HG03571 (cell line): ENCODE measurements around the gene CLEC7A.

Source experiments
- ATAC-seq: cut with Tn5 transposase; IDR thresholded peaks from one replicate; pipeline ENCODE4 v1.9.1; 2021; ENCODE audit not compliant: unreplicated experiment

CLEC7A gene

GRCh38 chr12:10142976-10143589 is 13.1 kb upstream of the CLEC7A start:
- no peak for ATAC-seq

DNA sequence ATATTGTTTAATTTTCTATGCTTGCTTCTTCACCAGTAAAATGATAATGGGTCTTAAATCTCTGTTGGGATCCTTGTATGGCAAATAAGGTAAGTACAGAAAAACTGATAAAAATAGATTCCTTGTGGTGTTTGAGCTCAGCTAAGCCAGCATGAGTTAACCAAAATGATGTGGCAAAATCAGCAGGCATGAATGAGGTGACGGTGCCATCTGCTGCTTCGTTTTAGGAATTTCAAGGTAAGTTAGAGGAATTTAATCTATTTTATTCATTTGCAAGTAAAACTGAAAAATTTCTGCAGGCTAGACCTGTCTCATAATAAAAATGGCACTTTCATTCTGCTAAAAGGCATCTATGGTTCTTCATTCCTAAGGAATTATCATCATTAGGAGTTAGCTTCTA is 10.0 kb upstream of the CLEC7A start:
- ATAC-seq = no peak

DNA sequence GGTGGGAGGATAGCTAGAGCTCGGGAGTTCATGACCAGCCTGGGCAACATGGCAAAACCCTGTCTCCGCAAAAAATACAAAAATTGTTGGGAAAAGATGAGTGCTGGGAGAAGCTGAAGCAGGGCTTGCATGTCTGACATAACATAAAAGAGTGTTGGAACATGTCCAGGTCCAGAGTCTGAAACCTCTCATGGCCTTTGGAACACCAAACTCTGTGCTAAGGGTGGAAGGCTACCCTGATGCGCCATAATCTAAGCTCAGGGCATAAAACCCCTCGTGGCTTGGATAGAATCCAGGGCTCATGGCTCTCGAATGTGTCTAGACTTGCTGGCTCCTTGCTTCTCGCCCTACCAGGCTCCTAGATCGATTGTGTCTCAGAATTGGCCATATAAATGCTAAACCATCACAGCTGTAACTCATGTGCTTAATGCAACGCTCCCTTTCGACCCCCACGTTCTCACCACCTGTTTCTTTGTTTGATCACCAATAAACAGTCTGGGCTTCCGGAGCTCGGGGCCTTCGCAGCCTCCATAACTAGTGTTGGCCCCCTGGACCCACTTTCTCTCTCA is 6.7 kb upstream of the CLEC7A start:
- no peak for ATAC-seq

GRCh38 chr12:10135126-10135525 is 5.1 kb upstream of the CLEC7A start:
- ATAC-seq = no peak

GRCh38 chr12:10132850-10133370 is 2.9 kb upstream of the CLEC7A start:
- ATAC-seq = no peak

GRCh38 chr12:10131111-10131690 is 1.2 kb upstream of the CLEC7A start:
- no peak for ATAC-seq

DNA sequence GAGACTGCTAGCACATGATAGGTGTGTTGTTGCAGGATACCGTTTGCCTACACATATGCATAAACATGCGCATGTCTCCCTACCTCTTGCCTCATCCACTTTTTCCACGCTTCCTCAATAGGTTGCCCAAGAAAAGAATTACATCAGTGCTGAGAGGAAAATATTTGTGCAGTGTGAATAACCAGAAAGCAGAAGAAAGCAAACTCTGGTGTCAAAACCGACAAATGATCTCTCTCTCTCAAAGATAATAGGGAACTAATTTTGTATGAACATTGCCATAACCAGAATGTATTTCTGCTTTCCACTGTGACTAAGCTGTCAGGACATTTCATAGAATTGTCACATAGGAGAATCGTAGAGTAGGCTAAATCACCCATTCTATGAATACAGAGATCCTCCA is 1.3 kb downstream of the CLEC7A start:
- no peak for ATAC-seq

DNA sequence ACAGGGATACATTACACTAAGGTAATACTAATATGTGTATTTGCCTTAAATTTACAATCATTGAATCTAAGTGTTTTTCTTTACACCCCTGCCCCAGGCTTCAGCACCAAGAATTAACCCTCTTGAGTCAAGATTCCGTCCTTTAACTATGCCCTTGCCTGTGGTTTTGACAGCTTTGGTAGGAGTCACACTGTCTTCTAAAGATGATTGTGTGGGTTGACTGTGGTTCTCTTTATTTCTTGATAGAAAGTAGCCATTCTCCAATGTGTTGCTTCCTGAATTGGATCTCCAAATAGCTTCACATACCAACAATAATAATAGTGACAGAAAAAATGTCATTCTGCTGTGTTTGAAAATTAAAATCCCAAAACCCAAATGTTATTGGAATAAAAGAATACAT is 3.6 kb downstream of the CLEC7A start:
- ATAC-seq = no peak

DNA sequence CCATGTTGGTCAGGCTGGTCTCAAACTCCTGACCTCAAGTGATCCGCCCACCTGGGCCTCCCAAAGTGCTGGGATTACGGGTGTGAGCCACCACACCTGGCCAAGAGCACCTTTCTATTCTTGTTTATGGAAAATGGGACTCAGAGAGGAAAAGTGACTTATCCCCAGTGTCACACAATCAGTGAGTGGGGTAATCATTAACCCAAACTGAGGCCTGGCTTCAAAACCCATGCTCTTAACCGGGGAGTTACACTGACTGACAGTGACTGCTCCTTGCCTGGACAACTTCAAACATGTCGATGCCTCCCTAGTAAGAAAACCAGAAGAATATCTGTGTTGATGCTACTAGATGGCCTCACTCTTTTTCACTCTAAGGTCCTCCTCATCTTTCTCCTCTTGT is 7.3 kb downstream of the CLEC7A start:
- no peak for ATAC-seq

DNA sequence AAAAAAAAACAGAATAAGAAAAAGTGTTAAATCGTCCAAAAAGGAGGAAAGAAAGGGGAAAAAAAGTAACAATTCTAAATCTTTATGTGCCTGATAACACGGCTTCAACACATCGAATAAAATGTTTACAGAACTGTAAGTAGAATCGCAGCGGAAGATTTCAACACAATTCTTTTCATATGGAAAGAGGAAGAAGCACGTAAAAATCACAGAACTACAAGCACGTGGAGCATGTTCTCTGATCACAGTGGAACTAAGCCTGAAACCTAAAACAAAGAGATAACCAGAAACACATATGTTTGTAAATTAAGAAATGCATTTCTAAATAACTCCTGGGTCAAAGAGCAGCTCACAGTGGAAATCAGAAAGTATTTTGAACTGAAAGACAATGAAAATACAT is 8.7 kb downstream of the CLEC7A start:
- ATAC-seq = no peak

DNA sequence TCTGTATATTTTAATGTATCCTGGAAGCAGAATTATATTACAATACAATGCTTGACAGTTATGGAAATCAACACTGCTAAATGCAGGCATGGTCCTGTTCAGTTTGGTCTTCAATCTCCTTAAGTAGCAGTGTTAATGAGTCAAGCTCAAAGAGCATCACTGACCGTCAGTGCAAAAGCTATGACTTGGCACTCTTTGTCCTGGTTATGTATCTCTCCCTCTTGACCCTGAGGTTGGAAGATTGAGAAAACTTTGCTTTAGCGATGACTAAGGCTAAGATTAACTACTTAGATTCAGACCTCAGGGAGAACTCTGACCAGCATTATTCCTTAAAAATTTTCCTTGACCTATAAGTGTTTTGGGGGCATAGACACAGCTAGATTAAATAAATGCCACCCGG is 10.9 kb downstream of the CLEC7A start:
- ATAC-seq = no peak

DNA sequence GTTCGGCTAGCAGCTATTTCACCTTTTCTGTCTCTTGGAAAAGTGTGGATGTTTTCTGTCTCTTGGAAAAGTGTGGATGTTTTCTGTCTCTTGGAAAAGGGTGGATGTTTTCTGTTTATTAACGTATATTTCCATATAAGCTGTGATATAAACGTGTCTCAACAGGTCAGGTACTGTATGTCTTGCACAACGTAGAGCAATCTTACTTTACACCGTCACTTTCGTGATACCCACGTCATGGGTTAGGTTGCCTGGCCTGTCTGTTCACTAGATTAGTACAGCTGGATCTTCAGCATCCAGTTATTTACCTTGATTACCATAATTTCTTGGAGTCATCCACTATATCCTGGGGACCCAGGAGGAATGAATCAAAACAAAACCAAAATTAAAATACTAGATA is 14.1 kb downstream of the CLEC7A start:
- ATAC-seq = no peak

DNA sequence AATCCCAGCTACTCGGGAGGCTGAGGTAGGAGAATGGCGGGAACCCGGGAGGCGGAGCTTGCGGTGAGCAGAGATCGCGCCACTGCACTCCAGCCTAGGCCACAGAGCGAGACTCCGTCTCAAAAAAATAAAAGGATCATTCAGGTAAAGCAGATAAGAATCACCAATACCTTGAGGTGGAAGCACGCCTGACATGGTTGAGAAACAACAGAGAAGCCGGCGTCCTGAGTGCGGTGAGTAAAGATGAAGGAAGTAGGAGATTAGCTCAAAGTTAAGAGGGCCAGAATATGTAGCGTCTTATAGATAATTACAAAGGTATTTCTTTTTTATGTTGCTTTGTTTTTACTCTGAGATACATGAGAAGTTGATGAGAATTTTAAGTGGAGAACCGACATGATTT is 14.7 kb downstream of the CLEC7A start:
- ATAC-seq = no peak

DNA sequence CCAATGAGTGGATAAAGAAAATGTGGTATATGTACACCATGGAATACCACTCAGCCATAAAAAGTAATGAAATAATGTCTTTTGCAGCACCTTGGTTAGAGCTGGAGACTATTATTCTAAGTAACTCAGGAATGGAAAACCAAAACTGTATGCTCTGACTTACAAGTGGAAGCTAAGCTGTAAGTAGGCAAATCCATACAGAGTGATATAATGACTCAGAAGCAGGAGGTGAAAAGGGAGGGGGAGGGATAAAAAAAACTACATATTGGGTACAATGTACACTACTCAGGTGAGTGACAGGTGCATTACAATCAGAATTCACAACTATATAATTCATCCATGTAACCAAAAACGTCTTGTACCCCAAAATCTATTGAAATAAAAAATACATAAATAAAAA is 16.1 kb downstream of the CLEC7A start:
- no peak for ATAC-seq

DNA sequence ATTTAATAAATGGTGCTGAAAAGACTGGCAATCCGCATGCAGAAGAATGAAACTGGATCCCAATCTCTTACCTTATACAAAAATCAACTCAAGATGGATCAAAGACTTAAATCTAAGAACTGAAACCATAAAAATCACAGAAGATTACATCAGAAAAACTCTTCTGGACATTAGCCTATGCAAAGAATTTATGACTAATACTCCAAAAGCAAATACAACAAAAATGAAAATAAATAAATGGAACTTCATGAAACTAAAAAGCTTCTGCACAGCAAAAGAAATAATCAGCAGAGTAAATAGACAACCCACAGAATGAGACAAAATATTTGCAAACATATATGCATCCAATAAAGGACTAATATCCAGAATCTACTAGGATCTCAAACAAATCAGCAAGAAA is 16.9 kb downstream of the CLEC7A start:
- ATAC-seq = no peak

GRCh38 chr12:10111451-10111850 is 18.5 kb downstream of the CLEC7A start:
- no peak for ATAC-seq

DNA sequence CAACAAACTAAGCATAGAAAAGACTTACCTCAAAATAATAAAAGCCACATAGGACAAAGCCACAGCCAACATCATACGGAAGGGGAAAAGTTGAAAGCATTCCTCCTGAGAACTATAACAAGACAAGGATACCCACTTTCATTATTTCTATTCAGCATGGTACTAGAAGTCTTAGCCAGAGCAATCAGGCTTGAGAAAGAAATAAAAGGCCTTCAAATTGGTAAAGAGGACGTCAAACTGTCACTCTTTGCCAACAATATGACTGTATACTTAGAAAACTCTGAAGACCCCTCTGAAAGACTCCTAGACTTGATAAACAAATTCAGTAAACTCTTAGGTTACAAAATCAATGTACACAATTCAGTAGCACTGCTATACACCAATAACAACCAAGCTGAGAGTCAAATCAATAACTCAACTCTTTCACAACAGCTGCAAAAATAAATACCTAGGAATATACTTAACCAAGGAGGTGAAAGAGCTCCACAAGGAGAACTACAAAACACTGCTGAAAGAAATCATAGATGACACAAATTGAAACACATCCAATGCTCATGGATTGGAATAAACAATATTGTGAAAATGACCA is 19.6 kb downstream of the CLEC7A start:
- no peak for ATAC-seq

DNA sequence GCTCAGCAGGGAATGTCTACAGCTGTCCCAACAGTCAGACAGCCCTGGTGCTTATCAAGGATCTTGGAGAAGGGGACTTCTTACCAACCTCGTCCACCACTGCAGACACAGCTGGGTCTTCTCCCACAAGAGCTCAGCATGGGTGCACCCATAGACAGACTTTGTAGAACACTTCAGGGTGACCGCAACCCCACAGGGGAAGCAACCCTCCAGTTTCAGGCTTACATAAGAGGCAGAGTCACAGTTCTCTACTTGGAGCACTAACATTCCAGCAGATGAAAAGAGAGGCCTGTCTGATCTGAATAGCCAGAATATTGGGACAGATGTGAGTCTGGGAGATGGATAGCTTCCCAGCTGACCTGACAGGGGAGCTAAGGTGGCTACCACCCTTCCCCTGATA is 27.7 kb downstream of the CLEC7A start:
- ATAC-seq = no peak

DNA sequence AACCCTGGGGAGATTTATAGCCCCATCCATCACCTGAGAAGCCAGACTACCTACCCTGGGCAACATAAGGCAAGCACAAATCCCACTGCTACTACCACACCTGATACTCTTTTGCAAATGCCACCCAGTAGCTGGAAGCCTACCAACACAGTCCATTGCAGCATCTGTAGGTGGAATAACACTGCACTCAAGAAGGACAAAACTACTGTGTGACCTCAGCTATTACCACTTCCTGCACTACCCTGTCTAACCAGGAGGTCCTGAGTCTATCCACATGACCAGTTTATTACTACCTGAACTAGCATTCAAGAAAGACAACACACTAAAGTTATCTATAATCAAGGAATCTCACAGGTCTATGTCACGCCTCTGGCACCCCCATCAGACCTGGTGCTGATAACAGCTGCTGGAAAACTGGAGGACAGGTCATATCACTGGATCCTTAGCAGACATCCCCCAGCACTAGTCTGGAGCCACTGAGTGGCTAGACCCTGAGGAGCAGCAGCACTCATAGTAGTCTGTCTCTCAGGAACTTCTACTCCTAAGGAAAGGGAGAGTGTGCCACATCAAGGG is 28.3 kb downstream of the CLEC7A start:
- no peak for ATAC-seq

DNA sequence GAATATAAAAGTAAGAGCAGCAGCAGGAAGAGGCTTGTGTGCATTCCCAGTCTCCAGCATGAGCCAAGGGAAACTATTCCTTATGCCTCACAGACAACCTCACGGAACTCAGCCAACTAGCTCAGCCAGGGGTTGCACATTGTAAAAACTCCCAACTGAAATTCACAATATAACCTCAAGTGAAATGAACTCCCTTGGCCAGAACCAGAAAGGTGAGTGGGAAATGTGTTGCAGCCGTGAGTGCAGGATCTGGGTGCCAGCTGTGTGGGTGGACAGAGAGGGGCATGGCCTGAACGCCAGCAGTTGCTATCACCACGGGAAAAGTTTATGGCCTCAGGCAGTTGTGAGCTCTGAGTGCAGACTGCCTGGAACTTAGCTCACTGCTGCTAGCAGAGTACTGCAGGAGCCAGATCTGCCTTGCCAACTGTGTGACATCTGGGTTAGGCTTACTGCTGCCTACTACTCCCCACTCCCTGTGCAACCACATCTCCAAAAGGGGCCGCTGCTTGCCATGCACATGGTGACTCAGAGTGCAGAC is 28.9 kb downstream of the CLEC7A start:
- no peak for ATAC-seq

DNA sequence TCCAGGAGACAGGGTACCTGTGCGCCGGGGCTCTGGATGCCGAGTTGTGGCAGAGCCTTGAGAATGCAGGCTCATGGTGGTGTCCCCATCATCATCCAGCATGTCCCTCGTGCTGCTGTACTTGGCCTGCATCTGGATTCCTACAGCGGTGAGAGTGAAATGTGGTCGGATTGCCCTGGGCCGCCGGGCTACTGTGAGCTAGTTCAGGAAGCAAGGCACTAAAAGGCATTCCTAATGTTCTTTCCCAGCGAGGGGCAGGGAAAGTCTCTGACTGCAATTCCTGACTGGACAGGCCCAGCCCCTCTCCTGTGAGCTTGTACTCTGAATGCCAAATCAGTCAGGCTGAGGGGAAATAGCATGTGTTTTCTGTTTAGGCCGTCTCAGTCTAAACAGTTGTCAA is 31.2 kb downstream of the CLEC7A start, which contains the start of gene CLEC1A:
Gene CLEC1A, minus strand, starts transcription at position 195 of the 400 bp plus-strand sequence. Its CDS starts 63 bp downstream, at position 132.
- no peak for ATAC-seq

DNA sequence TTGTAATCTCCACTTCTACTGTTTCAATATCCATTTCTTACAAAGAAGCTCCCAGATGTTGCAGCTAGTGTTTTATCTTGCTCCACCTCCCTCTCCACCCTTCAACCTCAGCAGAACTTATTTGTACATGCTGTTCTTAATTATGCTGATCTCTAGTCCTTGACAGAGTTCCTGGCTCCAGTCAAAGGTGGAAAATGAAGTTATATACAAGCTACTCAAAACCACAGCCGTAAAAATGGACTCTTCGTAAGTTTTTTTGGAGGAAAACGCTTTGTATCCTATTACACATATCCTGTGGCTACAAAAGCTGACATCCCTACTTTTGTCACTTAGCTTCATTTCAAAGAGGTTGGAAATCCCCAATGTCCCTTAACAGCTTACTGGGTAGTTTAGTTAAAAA is 32.5 kb downstream of the CLEC7A start:
- no peak for ATAC-seq
